Bronchial epithelial cell (primary cell): ENCODE data around the gene LDLRAD4. TPM values are rescaled to one million over a fixed set of nuclear protein-coding genes. Genes with fewer than 3 reads are reported as not detected.

Experiments
- DNase-seq: peaks from one replicate; pipeline ENCODE4 v3.0.0-alpha.2; 2010; ENCODE audit warnings: low read depth
- FAIRE-seq: peaks from 2 replicates; lab custom pipeline; 2011; peaks lifted over from hg19 to GRCh38; lab: Jason Lieb, UNC
- H3K27me3 ChIP-seq: 2 replicates; pipeline ENCODE4 v1.5.1; 2011; ENCODE audit warnings: low read length; ENCODE audit not compliant: control insufficient read depth, insufficient read depth
- H3K36me3 ChIP-seq: 2 replicates; pipeline ENCODE4 v1.5.1; 2011; ENCODE audit warnings: low read length; ENCODE audit not compliant: control insufficient read depth, insufficient read depth
- H3K4me3 ChIP-seq: 2 replicates; pipeline ENCODE4 v1.5.1; 2011; ENCODE audit warnings: mild to moderate bottlenecking, low read depth, low read length, control low read depth
- total RNA-seq: library from RNA; depleted of rRNA; stranded (reverse); fragments of >200 nt; gene quantifications from 2 replicates; pipeline ENCODE4 v1.2.1, GENCODE V29; 2014
- TF ChIP-seq, protein P1 (sequence below): IDR thresholded peaks from 2 replicates; pipeline ENCODE4 v1.5.1; 2011; ENCODE audit warnings: mild to moderate bottlenecking, moderate library complexity, low read length, control low read depth, inconsistent platforms; ENCODE audit not compliant: insufficient read depth, severe bottlenecking

Gene LDLRAD4
- total RNA-seq, 1 donor from 2014 or later, result not detected

DNA sequence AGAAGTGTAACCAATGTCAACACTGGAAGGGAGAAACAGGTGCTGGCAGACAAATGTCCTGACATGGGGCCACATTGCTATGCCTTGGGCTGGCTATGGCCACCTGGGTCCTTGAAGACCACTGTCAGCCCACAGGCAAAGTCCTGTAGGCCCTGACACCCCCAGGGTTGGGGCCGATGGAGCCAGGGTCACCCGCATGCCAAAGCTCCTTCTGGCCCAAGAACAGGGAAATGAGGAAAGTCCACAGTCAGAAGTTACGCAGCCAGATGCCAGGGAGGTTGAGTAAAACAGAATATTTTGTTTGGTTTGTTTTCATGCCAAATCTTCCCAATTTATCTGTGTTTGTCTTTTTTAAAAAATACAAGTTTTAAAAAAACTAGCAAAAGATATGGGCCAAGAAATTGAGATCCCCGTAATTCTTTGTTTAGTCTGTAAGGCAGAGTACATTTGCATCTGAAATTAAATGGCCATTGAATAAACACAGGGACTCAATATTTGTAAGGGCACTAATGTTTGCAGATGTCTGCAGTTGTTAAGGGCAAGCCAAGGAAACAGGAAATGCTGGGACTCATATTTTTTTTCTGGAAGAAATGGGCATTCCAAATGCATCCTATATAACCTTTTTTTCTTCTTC is 321.4 kb downstream of the LDLRAD4 start:
- H3K36me3 ChIP-seq, result no peaks in the 10 kb centered on the region
- FAIRE-seq, result no peak
- no peak for DNase-seq
- TF ChIP-seq, protein P1, sequence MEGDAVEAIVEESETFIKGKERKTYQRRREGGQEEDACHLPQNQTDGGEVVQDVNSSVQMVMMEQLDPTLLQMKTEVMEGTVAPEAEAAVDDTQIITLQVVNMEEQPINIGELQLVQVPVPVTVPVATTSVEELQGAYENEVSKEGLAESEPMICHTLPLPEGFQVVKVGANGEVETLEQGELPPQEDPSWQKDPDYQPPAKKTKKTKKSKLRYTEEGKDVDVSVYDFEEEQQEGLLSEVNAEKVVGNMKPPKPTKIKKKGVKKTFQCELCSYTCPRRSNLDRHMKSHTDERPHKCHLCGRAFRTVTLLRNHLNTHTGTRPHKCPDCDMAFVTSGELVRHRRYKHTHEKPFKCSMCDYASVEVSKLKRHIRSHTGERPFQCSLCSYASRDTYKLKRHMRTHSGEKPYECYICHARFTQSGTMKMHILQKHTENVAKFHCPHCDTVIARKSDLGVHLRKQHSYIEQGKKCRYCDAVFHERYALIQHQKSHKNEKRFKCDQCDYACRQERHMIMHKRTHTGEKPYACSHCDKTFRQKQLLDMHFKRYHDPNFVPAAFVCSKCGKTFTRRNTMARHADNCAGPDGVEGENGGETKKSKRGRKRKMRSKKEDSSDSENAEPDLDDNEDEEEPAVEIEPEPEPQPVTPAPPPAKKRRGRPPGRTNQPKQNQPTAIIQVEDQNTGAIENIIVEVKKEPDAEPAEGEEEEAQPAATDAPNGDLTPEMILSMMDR, result no peak
- no peaks in the 10 kb centered on the region for H3K27me3 ChIP-seq
- H3K4me3 ChIP-seq, result no peak overlapping the region

DNA sequence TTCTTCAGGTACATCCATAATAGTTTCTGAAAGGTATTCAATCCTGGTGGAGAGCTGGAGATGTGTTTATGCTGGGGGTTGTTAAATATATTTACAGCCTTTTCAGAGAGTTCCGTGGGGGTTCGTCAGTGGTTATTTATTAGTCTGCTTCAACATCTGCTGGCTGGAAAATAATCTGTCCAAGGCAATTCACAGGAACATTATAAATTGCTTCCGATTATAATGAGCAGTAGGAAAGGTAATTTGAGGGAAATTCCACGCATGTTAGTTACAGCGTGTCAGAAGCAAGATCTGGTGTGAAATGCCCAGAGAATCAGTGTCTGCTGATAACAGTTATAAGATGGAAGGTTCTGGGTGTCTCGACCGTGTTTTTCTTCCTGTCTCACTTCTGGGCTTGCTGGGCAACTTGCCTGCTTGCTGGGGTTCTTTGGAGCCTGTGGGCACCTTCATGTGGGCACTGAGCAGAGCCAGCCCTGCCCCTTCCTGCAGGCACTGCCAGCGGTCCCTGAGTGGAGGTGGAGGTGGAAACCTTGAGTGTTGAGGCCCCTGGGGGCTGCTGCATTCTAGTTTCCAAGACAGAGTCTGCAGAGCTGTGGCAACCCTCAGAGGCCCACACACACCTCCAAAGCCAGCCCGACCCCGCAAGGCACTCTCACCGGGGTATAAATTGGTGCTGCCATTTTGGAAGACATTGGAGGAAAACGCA is 322.1 kb downstream of the LDLRAD4 start:
- DNase-seq (no peak), FAIRE-seq (no peak)
- no peaks in the 10 kb centered on the region for H3K27me3 ChIP-seq
- H3K36me3 ChIP-seq, result no peaks in the 10 kb centered on the region
- H3K4me3 ChIP-seq, result no peak overlapping the region
- TF ChIP-seq, protein P1, result no peak

DNA sequence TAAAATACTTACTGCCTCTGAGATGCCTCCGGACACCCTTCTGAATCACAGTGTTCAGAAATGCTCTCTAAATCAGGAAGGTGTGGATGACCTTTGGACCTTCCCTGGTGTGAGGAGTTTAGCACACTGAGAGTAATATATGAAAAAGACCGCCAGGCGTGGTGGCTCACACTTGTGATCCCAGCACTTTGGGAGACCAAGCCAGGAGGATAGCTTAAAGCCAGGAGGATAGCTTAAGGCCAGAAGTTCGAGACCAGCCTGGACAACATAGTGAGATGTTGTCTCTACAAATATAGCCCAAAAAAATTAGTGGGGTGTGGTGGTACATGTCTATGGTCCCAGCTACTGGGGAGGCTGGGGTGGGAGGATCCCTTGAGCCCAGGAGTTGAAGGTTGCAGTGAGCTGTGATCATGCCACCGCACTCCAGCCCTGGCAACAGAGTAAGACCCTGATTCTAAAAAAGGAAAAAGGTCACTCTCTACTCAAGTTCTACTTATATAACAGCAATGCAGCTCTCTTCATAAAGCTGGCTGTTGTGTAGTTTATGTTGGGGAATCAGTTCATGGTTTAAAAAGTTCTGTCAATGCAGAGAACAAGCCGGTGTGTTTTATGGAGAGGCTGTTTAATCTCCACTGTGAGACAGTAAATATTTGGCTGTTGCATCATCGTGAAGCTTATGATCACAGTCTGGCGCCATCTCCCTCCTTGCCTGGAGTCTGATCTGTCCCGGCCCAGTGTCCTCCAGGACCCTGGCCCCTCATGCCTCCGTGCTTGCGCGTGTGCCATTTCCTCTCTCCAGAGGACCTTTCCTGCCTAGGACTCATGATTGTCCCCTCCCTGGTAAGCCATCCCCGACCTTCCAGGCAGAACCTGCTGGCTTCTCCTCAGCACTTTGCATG is 323.3 kb downstream of the LDLRAD4 start:
- no peak for FAIRE-seq
- TF ChIP-seq, protein P1, result no peak
- no peak for DNase-seq
- H3K4me3 ChIP-seq, result no peak overlapping the region
- no peaks in the 10 kb centered on the region for H3K27me3 ChIP-seq
- no peaks in the 10 kb centered on the region for H3K36me3 ChIP-seq

DNA sequence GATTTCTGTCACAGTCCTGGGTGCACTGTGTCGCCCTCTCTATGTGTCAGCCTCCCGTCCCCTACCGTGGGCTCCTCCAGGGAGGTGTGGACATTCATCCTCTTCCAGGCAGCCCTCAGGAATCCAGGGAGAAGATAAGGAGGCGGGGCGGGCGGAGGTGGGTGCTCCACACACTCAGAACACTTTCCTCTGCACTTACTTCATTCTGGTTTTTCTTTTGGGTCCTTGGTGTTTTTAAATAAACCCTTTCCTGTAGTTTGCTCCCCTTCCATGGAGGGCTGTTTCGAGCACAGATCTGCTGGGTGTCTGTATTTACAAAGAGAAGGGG is 323.9 kb downstream of the LDLRAD4 start:
- no peak overlapping the region for H3K4me3 ChIP-seq
- FAIRE-seq, result no peak
- no peak for DNase-seq
- TF ChIP-seq, protein P1, result no peak
- no peaks in the 10 kb centered on the region for H3K27me3 ChIP-seq
- no peaks in the 10 kb centered on the region for H3K36me3 ChIP-seq

DNA sequence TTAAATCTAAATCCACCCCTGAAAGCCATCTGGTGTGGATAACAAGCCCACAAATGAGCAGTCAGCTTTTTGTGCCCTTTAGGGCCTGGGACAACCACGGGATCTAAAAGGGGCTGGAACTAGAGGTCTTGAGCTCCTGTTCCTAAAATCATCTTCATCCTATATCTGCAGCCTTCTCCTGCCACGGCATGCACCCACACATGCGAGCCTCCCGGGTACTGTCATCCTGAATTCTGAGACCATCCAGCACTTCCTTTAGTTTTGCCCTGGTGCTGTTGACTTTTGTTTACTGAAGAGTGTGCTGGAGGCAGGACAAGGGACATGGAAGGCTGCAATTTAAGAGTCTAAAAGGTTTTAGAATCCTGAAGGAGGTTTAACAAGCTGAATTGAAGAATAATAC is 324.6 kb downstream of the LDLRAD4 start:
- H3K4me3 ChIP-seq, result no peak overlapping the region
- DNase-seq, result no peak
- no peaks in the 10 kb centered on the region for H3K36me3 ChIP-seq
- H3K27me3 ChIP-seq, result no peaks in the 10 kb centered on the region
- TF ChIP-seq, protein P1, result no peak
- FAIRE-seq, result no peak
